Panc1 (cell line): ENCODE results near the gene APEH. TPM values are rescaled to one million over a fixed set of nuclear protein-coding genes. Genes with fewer than 3 reads are reported as not detected.

Source experiments
- ATAC-seq: fragments of 200-7000 bp; cut with Tn5 transposase; 2 replicates; pipeline ENCODE4 v1.9.1; 2020; ENCODE audit warnings: mild to moderate bottlenecking, moderate library complexity
- BruUV-seq: library from RNA; stranded (reverse); fragments of 400-500 nt; replicated peaks from 2 replicates; lab custom pipeline; 2021; lab: Mats Ljungman, UMichigan
- CTCF ChIA-PET: fragments of 300-600 bp; sonication (Branson Sonifier 250); formaldehyde crosslinking; loops from one replicate; lab custom pipeline; 2022; ENCODE audit warnings: antibody characterized with exemption; lab: Charles Lee
- POLR2A ChIA-PET: fragments of 300-600 bp; sonication (Branson Sonifier 250); formaldehyde crosslinking; loops from one replicate; lab custom pipeline; 2022; ENCODE audit warnings: antibody characterized with exemption; lab: Charles Lee
- DNase-seq: peaks from one replicate; pipeline ENCODE4 v3.0.0-alpha.2; 2010; ENCODE audit warnings: low read depth, low spot score
- H3K27ac ChIP-seq: 2 replicates; pipeline ENCODE4 v1.5.1; 2011; ENCODE audit warnings: mild to moderate bottlenecking, low read length, inconsistent platforms
- H3K27me3 ChIP-seq: fragments of 200-500 bp; sonication (Bioruptor generic); 2 replicates; pipeline ENCODE4 v1.6.0; 2014; ENCODE audit warnings: low read length, inconsistent platforms; ENCODE audit not compliant: control insufficient read depth, insufficient read depth
- H3K36me3 ChIP-seq: fragments of 200-500 bp; sonication (Bioruptor generic); 2 replicates; pipeline ENCODE4 v1.5.1; 2014; ENCODE audit warnings: inconsistent platforms, mild to moderate bottlenecking, low read length, moderate library complexity; ENCODE audit not compliant: control insufficient read depth, insufficient read depth
- H3K4me1 ChIP-seq: 2 replicates; pipeline ENCODE4 v1.5.1; 2011; ENCODE audit warnings: inconsistent platforms, mild to moderate bottlenecking, low read length, moderate library complexity; ENCODE audit not compliant: control insufficient read depth, insufficient read depth
- H3K4me3 ChIP-seq, 2 experiments: 2 replicates each; pipeline ENCODE4 v1.5.1; 2011 to 2012; ENCODE audit warnings: low read depth in 2 of 2, low read length in 2 of 2, mild to moderate bottlenecking in 2 of 2, inconsistent platforms in 1 of 2, moderate library complexity in 1 of 2
- H3K9me3 ChIP-seq: fragments of 200-500 bp; sonication (Bioruptor generic); 2 replicates; pipeline ENCODE4 v1.5.1; 2014; ENCODE audit warnings: low read depth, mild to moderate bottlenecking, inconsistent platforms, low read length, moderate library complexity; ENCODE audit not compliant: control insufficient read depth, insufficient read depth
- POLR2AphosphoS5 ChIP-seq: IDR thresholded peaks from 2 replicates; pipeline ENCODE4 v1.6.1; 2012; ENCODE audit warnings: mild to moderate bottlenecking, low read depth, low read length, moderate library complexity
- SIN3A ChIP-seq: IDR thresholded peaks from 2 replicates; pipeline ENCODE4 v1.6.1; 2012; ENCODE audit warnings: low read depth, mild to moderate bottlenecking, low read length, moderate library complexity, borderline replicate concordance; ENCODE audit not compliant: insufficient read depth
- TCF7L2 ChIP-seq: IDR thresholded peaks from 2 replicates; pipeline ENCODE4 v1.6.1; 2011; ENCODE audit warnings: mild to moderate bottlenecking, low read depth, low read length, inconsistent platforms
- in situ Hi-C: cut with HindIII; loops from 2 replicates; pipeline ENCODE4 v1.10.0; 2016; ENCODE audit warnings: low sequenced_read_pairs, low pct_unique_long_range_greater_than_20kb
- intact Hi-C: fragments of 100-400 bp; cut with micrococcal nuclease; formaldehyde crosslinking; loops from one replicate; pipeline ENCODE4 v1.10.0; 2022; ENCODE audit not compliant: unreplicated experiment
- total RNA-seq: library from RNA; stranded (reverse); gene quantifications from one replicate; pipeline ENCODE4 v1.2.1, GENCODE V29; 2021; ENCODE audit not compliant: unreplicated experiment
- TF ChIP-seq, protein P1 (sequence below): fragments of 450-650 bp; IDR thresholded peaks from 2 replicates; pipeline ENCODE4 v1.5.1; 2017; ENCODE audit warnings: mild to moderate bottlenecking
- TF ChIP-seq, protein P2 (sequence below), 2 experiments: IDR thresholded peaks; 2 replicates each; pipeline ENCODE4 v1.6.1; 2011 to 2012; ENCODE audit warnings: low read depth in 2 of 2, control low read depth in 1 of 2, low read length in 1 of 2, mild to moderate bottlenecking in 1 of 2, moderate library complexity in 1 of 2; ENCODE audit not compliant: insufficient read depth in 1 of 2

APEH gene
- total RNA-seq, 1 experiment from 2014 or later, result 131 TPM

DNA sequence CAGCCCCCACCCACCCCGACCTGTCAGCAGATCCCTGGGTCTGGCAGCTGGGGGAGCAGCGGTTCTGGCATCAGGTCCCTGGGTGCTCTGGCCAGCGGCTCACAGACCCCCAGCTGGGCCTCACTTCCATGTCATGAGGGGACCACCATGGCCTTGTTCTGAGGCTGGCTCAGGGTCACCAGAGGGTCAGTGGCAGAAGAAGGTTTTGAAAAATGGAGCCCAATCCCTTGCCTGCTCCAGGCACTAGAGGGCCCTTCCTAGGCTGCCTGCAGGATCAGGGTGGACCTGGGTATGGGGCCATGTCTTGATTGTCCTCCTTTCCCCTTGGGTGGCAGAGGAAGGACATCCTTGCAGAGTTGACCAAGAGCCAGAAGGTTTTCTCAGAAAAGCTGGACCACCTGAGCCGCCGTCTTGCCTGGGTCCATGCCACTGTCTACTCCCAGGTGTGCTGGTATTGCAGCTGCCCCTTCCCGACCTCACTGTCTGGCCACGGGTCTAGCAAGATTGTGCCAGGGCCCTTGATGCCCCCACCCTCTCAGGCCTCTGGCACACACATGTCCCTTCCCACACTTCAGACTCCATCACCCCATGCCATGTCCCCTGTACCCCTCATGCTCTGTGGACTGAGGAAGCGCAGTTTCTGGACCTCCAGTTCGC, 32.4 kb downstream of the APEH start:
- no TSS peak for BruUV-seq
- CTCF ChIA-PET, result no interaction called here
- Histone ChIP-seq H3K4me3 (no peak overlapping the region), H3K36me3 (no peaks in the 10 kb centered on the region), H3K4me1 (no peaks in the 10 kb centered on the region), H3K27me3 (no peaks in the 10 kb centered on the region), H3K9me3 (no peaks in the 10 kb centered on the region), H3K27ac (no peak overlapping the region)
- in situ Hi-C loops (no loop called here), intact Hi-C loops (no loop called here)
- POLR2A ChIA-PET, result no interaction called here
- no peak for ATAC-seq
- TF ChIP-seq, protein P1, sequence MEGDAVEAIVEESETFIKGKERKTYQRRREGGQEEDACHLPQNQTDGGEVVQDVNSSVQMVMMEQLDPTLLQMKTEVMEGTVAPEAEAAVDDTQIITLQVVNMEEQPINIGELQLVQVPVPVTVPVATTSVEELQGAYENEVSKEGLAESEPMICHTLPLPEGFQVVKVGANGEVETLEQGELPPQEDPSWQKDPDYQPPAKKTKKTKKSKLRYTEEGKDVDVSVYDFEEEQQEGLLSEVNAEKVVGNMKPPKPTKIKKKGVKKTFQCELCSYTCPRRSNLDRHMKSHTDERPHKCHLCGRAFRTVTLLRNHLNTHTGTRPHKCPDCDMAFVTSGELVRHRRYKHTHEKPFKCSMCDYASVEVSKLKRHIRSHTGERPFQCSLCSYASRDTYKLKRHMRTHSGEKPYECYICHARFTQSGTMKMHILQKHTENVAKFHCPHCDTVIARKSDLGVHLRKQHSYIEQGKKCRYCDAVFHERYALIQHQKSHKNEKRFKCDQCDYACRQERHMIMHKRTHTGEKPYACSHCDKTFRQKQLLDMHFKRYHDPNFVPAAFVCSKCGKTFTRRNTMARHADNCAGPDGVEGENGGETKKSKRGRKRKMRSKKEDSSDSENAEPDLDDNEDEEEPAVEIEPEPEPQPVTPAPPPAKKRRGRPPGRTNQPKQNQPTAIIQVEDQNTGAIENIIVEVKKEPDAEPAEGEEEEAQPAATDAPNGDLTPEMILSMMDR, result no peak
- TF ChIP-seq POLR2AphosphoS5 (no peak), SIN3A (no peak), TCF7L2 (no peak)
- TF ChIP-seq, protein P2, sequence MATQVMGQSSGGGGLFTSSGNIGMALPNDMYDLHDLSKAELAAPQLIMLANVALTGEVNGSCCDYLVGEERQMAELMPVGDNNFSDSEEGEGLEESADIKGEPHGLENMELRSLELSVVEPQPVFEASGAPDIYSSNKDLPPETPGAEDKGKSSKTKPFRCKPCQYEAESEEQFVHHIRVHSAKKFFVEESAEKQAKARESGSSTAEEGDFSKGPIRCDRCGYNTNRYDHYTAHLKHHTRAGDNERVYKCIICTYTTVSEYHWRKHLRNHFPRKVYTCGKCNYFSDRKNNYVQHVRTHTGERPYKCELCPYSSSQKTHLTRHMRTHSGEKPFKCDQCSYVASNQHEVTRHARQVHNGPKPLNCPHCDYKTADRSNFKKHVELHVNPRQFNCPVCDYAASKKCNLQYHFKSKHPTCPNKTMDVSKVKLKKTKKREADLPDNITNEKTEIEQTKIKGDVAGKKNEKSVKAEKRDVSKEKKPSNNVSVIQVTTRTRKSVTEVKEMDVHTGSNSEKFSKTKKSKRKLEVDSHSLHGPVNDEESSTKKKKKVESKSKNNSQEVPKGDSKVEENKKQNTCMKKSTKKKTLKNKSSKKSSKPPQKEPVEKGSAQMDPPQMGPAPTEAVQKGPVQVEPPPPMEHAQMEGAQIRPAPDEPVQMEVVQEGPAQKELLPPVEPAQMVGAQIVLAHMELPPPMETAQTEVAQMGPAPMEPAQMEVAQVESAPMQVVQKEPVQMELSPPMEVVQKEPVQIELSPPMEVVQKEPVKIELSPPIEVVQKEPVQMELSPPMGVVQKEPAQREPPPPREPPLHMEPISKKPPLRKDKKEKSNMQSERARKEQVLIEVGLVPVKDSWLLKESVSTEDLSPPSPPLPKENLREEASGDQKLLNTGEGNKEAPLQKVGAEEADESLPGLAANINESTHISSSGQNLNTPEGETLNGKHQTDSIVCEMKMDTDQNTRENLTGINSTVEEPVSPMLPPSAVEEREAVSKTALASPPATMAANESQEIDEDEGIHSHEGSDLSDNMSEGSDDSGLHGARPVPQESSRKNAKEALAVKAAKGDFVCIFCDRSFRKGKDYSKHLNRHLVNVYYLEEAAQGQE (IDR thresholded peaks at IDR 0.05; ENCODE audit: insufficient read depth in 1 of 2, low read depth in 2 of 2, low read length in 1 of 2), result no peak
- no peak for DNase-seq

DNA sequence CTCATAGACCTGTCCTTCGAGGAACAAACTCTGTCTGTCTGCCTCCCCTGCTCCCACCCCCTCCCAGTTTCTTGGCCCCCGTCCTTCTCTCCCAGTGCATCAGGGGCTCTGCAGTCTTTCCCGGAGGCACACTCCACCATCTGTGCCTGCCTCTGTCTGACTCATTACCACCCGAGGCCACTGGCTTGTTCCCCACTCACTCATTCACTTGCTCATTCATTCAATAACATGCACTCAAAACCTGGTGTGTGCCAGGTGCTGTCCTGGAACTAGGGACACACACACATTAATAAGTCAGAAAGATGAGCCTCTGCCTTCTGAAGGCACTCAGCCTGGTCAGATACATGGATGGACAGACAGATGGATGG, 32.9 kb downstream of the APEH start:
- POLR2A ChIA-PET, result no interaction called here
- no peaks in the 10 kb centered on the region for H3K36me3 ChIP-seq

More for the DNA sequence above, 32.9 kb downstream of the APEH start:
- Histone ChIP-seq H3K9me3 (no peaks in the 10 kb centered on the region), H3K27me3 (no peaks in the 10 kb centered on the region), H3K4me1 (no peaks in the 10 kb centered on the region), H3K27ac (no peak overlapping the region), H3K4me3 (no peak overlapping the region)
- in situ Hi-C loops (no loop called here), intact Hi-C loops (no loop called here)
- TF ChIP-seq TCF7L2, result no peak
- no peak for TF ChIP-seq POLR2AphosphoS5
- TF ChIP-seq, protein P1, result no peak
- TF ChIP-seq SIN3A, result no peak
- TF ChIP-seq, protein P2 (IDR thresholded peaks at IDR 0.05; ENCODE audit: insufficient read depth in 1 of 2, low read depth in 2 of 2, low read length in 1 of 2), result no peak
- ATAC-seq, result no peak
- BruUV-seq, result no TSS peak
- DNase-seq, result no peak
- CTCF ChIA-PET, result no interaction called here
